Activated CD4-positive, alpha-beta T cell treated with anti-CD3 and anti-CD28 coated beads, Interleukin-2, amount 50 U/mL, for 1 hour (primary cell): ENCODE measurements around the gene HAUS7.

Experiments used
- DNase-seq: peaks from one replicate; pipeline ENCODE4 v3.0.0-alpha.2; 2020

The HAUS7 gene

GRCh38 chrX:153470411-153471363, at the start of gene HAUS7:
Gene HAUS7 (minus strand): TSS chrX:153470576. CDS start chrX:153470557, 19 bp downstream.
- peak; percentile 85 for DNase-seq

- DNase-seq: no peak
These were observed 49.4 kb upstream of the HAUS7 start for GRCh38 chrX:153519569-153520286.

- no peak for DNase-seq
These were observed 47.8 kb upstream of the HAUS7 start for GRCh38 chrX:153517946-153518834.

- DNase-seq: no peak
These were observed 47.0 kb upstream of the HAUS7 start, which contains the start of gene ATP2B3 for GRCh38 chrX:153517423-153517822. Gene ATP2B3 (plus strand): TSS chrX:153517642. CDS start chrX:153536248, 18,606 bp downstream.

GRCh38 chrX:153516073-153516472, 45.7 kb upstream of the HAUS7 start:
- no peak for DNase-seq

GRCh38 chrX:153515435-153515834, 45.1 kb upstream of the HAUS7 start:
- DNase-seq: no peak

- no peak for DNase-seq
These were observed 43.9 kb upstream of the HAUS7 start for GRCh38 chrX:153514259-153514658.

- DNase-seq: no peak
These were observed 42.9 kb upstream of the HAUS7 start for GRCh38 chrX:153513265-153513664.

- no peak for DNase-seq
These were observed 42.1 kb upstream of the HAUS7 start for GRCh38 chrX:153512501-153512893.

GRCh38 chrX:153511784-153512500, 41.6 kb upstream of the HAUS7 start:
- DNase-seq: no peak

- DNase-seq: no peak
These were observed 40.0 kb upstream of the HAUS7 start for GRCh38 chrX:153510383-153510782.

GRCh38 chrX:153509592-153509991, 39.2 kb upstream of the HAUS7 start:
- DNase-seq: no peak

- peak; percentile 82 for DNase-seq
These were observed 37.3 kb upstream of the HAUS7 start for GRCh38 chrX:153507484-153508178.

- DNase-seq: no peak
These were observed 35.0 kb upstream of the HAUS7 start for GRCh38 chrX:153505361-153505760.

GRCh38 chrX:153504445-153505016, 34.2 kb upstream of the HAUS7 start:
- no peak for DNase-seq

GRCh38 chrX:153502796-153503195, 32.4 kb upstream of the HAUS7 start:
- DNase-seq: no peak

GRCh38 chrX:153502131-153502530, 31.8 kb upstream of the HAUS7 start:
- no peak for DNase-seq

- DNase-seq: no peak
These were observed 31.2 kb upstream of the HAUS7 start for GRCh38 chrX:153501530-153501929.

- no peak for DNase-seq
These were observed 30.4 kb upstream of the HAUS7 start for GRCh38 chrX:153500676-153501280.

- DNase-seq: no peak
These were observed 29.5 kb upstream of the HAUS7 start for GRCh38 chrX:153499876-153500275.

- no peak for DNase-seq
These were observed 29.0 kb upstream of the HAUS7 start for GRCh38 chrX:153499341-153499740.
